NB4 (cell line): ENCODE results near the gene SMOC2.

Experiments used
- DNase-seq: peaks from one replicate; pipeline ENCODE4 v3.0.0; 2010; ENCODE audit warnings: low read depth
- H3K4me3 ChIP-seq: one replicate; pipeline ENCODE4 v1.5.1; 2011; ENCODE audit warnings: mild to moderate bottlenecking, low read depth, low read length, moderate library complexity
- MYC ChIP-seq: IDR thresholded peaks from 2 replicates; pipeline ENCODE4 v1.6.1; 2011; ENCODE audit warnings: low read depth, low read length
- POLR2A ChIP-seq: IDR thresholded peaks from 2 replicates; pipeline ENCODE4 v1.6.1; 2011; ENCODE audit warnings: mild to moderate bottlenecking; ENCODE audit not compliant: insufficient read length; ENCODE audit errors: extremely low read depth
- TF ChIP-seq, protein P1 (sequence below): IDR thresholded peaks from one replicate; pipeline ENCODE4 v1.5.1; 2012; ENCODE audit warnings: low read depth, low read length
- TF ChIP-seq, protein P2 (sequence below): IDR thresholded peaks from 2 replicates; pipeline ENCODE4 v1.6.1; 2011; ENCODE audit warnings: low read depth, low read length

The SMOC2 gene

DNA sequence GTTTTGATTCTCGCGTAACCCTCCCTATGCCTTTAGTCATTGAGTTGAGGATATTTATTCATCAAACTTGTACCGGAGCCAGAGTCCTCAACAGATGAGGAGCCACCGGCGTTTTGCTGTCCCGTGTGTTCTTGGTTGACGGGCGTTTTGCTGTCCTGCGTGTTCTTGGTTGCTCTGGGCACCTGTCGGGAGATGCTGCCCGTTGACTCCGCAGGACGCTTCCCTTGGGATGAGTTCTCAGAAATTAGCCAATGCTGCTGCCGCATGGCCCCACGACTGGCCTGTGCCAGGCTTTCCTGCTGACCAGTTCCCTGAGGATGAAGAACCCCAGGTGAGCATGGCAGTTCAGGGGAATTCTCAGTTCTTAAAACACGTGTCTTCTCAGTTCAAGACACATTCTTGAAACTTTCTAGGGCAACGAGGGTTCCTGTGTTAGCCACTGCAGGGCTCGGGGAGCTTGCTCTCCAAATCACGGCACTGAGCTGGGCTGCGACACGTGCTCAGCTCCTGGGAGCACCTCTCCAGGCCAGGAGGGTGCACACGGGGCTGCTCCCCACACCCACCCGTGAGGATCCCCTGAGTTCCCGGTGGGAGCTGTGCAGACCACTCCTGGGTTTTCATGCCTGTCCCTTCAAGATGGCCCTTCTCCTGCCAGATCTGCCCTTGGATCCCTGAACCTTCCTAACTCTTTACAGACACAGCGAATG lies 265.6 kb downstream of the SMOC2 start:
- no peak for DNase-seq
- no peak overlapping the region for H3K4me3 ChIP-seq
- TF ChIP-seq, protein P1, sequence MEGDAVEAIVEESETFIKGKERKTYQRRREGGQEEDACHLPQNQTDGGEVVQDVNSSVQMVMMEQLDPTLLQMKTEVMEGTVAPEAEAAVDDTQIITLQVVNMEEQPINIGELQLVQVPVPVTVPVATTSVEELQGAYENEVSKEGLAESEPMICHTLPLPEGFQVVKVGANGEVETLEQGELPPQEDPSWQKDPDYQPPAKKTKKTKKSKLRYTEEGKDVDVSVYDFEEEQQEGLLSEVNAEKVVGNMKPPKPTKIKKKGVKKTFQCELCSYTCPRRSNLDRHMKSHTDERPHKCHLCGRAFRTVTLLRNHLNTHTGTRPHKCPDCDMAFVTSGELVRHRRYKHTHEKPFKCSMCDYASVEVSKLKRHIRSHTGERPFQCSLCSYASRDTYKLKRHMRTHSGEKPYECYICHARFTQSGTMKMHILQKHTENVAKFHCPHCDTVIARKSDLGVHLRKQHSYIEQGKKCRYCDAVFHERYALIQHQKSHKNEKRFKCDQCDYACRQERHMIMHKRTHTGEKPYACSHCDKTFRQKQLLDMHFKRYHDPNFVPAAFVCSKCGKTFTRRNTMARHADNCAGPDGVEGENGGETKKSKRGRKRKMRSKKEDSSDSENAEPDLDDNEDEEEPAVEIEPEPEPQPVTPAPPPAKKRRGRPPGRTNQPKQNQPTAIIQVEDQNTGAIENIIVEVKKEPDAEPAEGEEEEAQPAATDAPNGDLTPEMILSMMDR: no peak
- TF ChIP-seq POLR2A: no peak
- TF ChIP-seq, protein P2, sequence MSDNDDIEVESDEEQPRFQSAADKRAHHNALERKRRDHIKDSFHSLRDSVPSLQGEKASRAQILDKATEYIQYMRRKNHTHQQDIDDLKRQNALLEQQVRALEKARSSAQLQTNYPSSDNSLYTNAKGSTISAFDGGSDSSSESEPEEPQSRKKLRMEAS: no peak
- TF ChIP-seq MYC: no peak

DNA sequence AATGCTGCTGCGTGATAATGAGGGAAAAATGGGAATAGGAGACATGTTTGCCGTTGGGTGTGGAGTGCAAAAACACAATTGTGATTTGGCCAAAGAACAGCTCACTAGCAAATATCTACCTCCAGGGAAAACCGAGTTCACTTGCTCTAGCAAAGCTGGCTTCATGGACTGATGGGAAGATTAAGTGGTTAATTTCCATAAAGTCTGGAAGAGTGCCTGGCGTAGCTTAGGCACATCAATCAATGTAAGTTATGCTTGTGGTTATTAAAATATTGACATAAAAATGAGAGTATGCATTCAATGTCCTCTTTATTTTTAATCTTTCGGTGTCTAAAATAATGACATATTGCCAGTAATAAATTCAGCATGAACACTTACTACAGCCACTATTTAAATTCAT lies 267.5 kb downstream of the SMOC2 start:
- no peak overlapping the region for H3K4me3 ChIP-seq
- DNase-seq: no peak
- TF ChIP-seq POLR2A: no peak
- TF ChIP-seq MYC: no peak
- TF ChIP-seq, protein P1: no peak
- TF ChIP-seq, protein P2: no peak

DNA sequence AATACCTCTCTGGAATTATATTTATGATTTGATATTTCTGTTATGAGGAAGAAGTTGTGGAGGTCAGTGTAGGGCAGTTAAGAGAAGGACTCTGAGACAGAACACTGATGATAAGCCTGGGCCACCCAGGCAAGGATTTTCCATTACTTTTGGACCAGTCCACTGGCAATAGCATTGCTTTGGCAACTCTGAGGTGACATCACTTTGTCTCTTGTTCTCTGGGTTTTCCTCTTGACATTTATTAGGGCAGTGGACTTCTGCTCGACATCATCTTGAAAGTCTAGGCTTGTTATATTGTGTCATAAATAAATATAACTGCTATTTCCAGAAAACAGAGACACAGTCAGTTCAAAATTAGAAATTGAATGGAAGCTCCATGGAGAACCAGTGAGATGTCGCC lies 268.0 kb downstream of the SMOC2 start:
- H3K4me3 ChIP-seq: no peak overlapping the region
- TF ChIP-seq, protein P1: no peak
- TF ChIP-seq MYC (no peak), POLR2A (no peak)
- TF ChIP-seq, protein P2: no peak
- DNase-seq: no peak

DNA sequence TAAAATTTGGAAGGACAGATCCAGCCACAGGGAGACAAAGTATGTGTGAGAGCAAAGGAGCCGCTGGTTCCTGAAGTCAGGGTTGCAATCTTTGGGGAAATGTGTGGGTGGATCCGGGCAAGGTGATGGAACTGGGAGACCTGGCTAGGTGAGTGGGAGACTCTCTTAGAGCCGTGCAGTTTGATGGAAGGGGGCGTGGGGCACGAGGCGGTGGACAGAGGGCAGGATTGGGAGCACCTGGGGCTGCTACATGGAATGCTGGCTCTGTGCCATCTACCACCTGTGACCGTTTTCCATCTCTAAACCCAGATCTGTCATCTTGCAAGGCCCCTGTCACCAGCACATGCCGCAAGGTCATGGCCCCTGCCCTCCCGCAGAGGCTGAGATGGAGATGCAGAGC lies 268.4 kb downstream of the SMOC2 start:
- H3K4me3 ChIP-seq: no peak overlapping the region
- no peak for DNase-seq
- TF ChIP-seq, protein P2: no peak
- TF ChIP-seq MYC: no peak
- no peak for TF ChIP-seq POLR2A
- TF ChIP-seq, protein P1: no peak

DNA sequence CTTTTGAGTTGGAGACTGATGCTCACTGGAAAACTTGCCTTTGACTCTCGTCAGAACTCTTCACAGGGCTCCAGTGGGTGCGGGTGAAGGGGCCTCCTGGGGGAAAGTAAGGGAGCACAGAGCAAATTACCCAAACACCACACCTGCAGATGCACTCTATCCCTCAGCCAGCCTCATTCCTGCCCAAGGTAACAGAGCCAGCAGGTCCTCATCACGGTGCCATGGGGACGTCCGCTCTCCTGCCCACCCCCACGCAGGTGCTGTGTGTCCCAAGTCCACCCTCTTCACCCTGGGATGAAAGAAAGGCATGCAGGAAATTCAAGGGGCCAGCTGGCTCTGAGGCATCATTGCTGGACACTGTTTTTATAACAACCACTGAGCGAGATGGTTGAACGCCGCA lies 269.0 kb downstream of the SMOC2 start:
- DNase-seq: no peak
- no peak overlapping the region for H3K4me3 ChIP-seq
- TF ChIP-seq POLR2A: no peak
- no peak for TF ChIP-seq MYC
- TF ChIP-seq, protein P2: no peak
- TF ChIP-seq, protein P1: no peak
